Mucosa of stomach (tissue), 1 donor: ENCODE data around the gene FLYWCH1.

Experiments
- H3K27me3 ChIP-seq: one replicate; pipeline ENCODE4 v1.7.0; 2013; ENCODE audit warnings: mild to moderate bottlenecking, low read length; ENCODE audit not compliant: control insufficient read depth, insufficient read depth
- H3K36me3 ChIP-seq: one replicate; pipeline ENCODE4 v1.7.0; 2013; ENCODE audit warnings: low read length; ENCODE audit not compliant: control insufficient read depth, insufficient read depth
- H3K4me1 ChIP-seq: one replicate; pipeline ENCODE4 v1.7.0; 2013; ENCODE audit warnings: mild to moderate bottlenecking, low read length; ENCODE audit not compliant: control insufficient read depth, insufficient read depth
- H3K4me3 ChIP-seq: one replicate; pipeline ENCODE4 v1.7.0; 2013; ENCODE audit warnings: low read length
- H3K9ac ChIP-seq: one replicate; pipeline ENCODE4 v1.7.0; 2013; ENCODE audit warnings: mild to moderate bottlenecking, low read length, moderate library complexity
- H3K9me3 ChIP-seq: one replicate; pipeline ENCODE4 v1.7.0; 2013; ENCODE audit warnings: mild to moderate bottlenecking, low read length, moderate library complexity; ENCODE audit not compliant: control insufficient read depth
- donor health status: Pancreatic carcinoma.

The FLYWCH1 gene, protein sequence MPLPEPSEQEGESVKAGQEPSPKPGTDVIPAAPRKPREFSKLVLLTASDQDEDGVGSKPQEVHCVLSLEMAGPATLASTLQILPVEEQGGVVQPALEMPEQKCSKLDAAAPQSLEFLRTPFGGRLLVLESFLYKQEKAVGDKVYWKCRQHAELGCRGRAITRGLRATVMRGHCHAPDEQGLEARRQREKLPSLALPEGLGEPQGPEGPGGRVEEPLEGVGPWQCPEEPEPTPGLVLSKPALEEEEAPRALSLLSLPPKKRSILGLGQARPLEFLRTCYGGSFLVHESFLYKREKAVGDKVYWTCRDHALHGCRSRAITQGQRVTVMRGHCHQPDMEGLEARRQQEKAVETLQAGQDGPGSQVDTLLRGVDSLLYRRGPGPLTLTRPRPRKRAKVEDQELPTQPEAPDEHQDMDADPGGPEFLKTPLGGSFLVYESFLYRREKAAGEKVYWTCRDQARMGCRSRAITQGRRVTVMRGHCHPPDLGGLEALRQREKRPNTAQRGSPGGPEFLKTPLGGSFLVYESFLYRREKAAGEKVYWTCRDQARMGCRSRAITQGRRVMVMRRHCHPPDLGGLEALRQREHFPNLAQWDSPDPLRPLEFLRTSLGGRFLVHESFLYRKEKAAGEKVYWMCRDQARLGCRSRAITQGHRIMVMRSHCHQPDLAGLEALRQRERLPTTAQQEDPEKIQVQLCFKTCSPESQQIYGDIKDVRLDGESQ

DNA sequence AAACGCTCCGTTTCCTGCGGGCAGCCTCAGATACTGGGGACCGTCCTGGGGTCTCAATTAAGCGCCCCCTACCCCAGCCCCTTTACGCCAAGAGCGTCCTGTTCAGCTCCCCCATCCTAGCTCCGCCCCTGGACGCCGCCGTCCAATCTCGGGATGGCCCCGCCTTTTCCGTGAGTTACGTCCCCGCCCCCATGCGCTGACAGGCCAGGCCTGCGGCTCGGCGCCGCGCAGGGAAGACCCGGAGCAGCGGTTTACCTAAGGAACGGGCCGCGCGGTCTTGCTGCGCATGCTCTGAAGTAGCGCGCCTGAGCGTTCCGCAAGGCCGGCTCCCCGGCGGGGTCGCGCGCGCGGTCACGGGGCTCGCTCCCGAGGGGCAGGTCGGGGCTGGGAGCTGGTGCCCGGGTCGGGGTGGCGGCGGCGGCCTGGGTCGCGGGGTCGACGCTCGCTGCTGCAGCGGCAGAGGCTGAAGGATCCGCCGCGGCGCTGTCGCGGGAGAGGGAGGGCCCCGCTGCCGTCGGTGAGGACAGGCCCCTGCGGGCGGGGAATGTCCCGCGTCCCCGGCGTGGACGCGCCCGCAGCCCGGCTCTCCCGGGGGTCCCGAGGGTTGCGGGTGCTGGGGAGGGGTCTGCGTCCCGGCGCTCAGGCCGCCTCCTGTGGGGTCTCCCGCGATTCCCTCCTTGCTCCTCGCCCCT lies at the start of gene FLYWCH1:
Gene FLYWCH1 (plus strand): TSS at position 294 of the 692 bp plus-strand sequence. CDS start 17,755 bp downstream, outside the sequence.
- Histone ChIP-seq H3K4me3 (peak within 1 kb of the TSS; percentile 41), H3K4me1 (peaks cover 15% of the 10 kb centered on the region), H3K27me3 (no peaks in the 10 kb centered on the region)

DNA sequence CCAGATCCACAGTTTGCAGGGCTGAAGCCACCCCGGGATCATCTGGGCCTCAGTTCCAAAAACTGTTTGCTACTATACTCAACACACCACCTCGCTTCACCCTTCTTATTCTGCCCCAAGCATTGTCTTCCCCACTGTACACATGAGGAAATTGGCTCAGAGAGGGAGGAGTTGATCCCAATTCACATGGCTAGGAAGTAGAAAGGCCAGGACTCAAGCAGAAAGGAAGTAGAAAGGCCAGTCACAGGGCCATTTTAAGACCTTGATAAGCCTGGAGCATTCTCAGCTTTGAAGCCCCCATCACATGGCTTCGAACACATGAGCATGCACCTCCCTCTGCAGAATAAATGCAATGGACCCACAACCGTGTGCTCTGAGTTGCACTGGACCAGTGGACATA lies 46.1 kb upstream of the FLYWCH1 start:
- Histone ChIP-seq H3K36me3 (no peaks in the 10 kb centered on the region), H3K4me3 (no peak overlapping the region), H3K9ac (no peak overlapping the region), H3K9me3 (no peaks in the 10 kb centered on the region), H3K27me3 (no peaks in the 10 kb centered on the region), H3K4me1 (peaks cover 5% of the 10 kb centered on the region)

More for the DNA sequence above, at the start of gene FLYWCH1:
- Histone ChIP-seq H3K9me3 (no peaks in the 10 kb centered on the region), H3K36me3 (no peaks in the 10 kb centered on the region), H3K9ac (peak within 1 kb of the TSS; percentile 58)

DNA sequence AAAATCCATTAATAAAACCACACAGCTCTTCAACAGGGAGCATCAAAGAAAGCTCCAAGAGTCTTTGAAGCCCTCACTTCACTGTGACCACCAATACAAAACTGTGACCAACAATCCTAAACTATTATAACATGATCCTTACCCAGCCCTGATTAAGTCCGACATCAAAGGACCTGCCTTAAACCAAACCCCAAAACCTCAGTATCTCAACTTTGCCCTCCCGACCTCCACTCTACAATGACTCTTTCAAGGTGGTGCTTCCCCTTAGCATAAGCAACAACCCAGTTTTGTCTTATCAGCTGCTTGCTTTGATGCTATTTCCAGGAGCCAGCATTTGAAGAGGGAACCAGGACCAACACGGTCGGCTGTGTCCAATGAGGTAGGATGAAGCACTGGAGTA lies 45.3 kb upstream of the FLYWCH1 start:
- H3K27me3 ChIP-seq = no peaks in the 10 kb centered on the region
- no peak overlapping the region for H3K4me3 ChIP-seq
- no peaks in the 10 kb centered on the region for H3K36me3 ChIP-seq
- no peak overlapping the region for H3K9ac ChIP-seq
- H3K4me1 ChIP-seq = peaks cover 5% of the 10 kb centered on the region
- no peaks in the 10 kb centered on the region for H3K9me3 ChIP-seq

- Histone ChIP-seq H3K4me1 (peaks cover 5% of the 10 kb centered on the region), H3K27me3 (no peaks in the 10 kb centered on the region), H3K9ac (peak overlapping the region; percentile 83), H3K9me3 (no peaks in the 10 kb centered on the region), H3K36me3 (no peaks in the 10 kb centered on the region), H3K4me3 (peak overlapping the region; percentile 54)
Measured at GRCh38 chr16:2867661-2867986, 44.1 kb upstream of the FLYWCH1 start.

DNA sequence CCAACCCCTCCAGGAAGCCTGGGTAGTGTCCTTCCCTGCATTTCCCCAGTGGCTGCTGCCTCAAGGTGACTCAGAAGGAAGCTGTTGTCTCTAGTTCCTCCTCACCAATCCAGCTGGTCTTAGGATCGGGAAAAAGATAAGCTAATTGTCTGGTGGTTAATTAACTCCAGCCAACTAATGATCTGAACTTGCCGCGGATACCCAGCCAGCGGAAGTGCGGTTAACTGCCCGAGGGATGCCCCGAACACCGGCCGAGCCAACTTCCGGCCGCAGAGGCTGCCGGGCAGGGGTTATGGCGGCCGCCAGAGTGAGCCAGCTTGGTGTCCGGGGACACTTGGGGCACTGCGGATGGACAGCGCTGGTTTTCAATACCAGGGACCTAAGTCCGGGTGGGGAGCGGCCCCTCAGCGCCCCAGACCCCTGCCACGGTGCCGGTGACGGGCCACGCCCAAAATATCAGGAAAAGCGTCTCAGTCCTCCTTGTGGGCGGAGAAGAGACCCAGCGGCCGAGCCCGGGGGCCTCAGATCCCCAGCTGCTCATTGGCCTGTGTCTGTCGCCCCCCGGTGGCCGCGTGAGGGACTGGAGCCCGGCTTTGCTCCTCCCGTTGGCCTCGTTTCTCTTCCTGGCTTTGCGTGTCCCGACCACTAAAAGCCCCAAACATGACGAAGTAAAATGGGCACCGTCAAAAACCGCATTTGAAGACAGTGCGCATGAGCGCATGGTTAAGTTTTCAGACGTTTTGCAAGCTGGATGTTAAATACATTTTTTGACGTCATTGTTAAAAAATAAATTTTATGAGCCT lies 43.5 kb upstream of the FLYWCH1 start:
- H3K9ac ChIP-seq = peak overlapping the region; percentile 83
- H3K4me3 ChIP-seq = peak overlapping the region; percentile 54
- H3K36me3 ChIP-seq = no peaks in the 10 kb centered on the region
- H3K9me3 ChIP-seq = no peaks in the 10 kb centered on the region
- no peaks in the 10 kb centered on the region for H3K27me3 ChIP-seq
- peaks cover 5% of the 10 kb centered on the region for H3K4me1 ChIP-seq

DNA sequence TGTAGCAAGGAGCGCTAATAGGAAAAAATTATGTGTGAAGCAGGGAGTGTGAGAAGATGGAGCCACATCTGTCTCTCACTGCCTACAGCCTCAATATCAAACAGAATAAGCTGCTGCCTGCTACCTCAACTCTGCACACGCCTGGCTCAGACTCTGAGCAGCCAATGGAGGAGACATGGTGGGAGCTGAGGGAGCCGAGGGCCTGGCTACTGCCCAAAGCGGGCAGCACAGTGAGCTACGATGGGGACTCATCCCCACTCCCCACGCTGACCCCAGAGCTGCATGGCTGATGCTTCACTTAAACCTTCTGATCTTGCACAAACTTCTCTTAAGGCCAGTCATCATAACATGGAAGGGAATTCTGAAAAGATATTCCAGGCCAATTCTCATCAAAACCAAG lies 39.8 kb upstream of the FLYWCH1 start:
- Histone ChIP-seq H3K4me3 (no peak overlapping the region), H3K9ac (no peak overlapping the region), H3K36me3 (no peaks in the 10 kb centered on the region), H3K4me1 (peaks cover 11% of the 10 kb centered on the region), H3K9me3 (no peaks in the 10 kb centered on the region), H3K27me3 (no peaks in the 10 kb centered on the region)

DNA sequence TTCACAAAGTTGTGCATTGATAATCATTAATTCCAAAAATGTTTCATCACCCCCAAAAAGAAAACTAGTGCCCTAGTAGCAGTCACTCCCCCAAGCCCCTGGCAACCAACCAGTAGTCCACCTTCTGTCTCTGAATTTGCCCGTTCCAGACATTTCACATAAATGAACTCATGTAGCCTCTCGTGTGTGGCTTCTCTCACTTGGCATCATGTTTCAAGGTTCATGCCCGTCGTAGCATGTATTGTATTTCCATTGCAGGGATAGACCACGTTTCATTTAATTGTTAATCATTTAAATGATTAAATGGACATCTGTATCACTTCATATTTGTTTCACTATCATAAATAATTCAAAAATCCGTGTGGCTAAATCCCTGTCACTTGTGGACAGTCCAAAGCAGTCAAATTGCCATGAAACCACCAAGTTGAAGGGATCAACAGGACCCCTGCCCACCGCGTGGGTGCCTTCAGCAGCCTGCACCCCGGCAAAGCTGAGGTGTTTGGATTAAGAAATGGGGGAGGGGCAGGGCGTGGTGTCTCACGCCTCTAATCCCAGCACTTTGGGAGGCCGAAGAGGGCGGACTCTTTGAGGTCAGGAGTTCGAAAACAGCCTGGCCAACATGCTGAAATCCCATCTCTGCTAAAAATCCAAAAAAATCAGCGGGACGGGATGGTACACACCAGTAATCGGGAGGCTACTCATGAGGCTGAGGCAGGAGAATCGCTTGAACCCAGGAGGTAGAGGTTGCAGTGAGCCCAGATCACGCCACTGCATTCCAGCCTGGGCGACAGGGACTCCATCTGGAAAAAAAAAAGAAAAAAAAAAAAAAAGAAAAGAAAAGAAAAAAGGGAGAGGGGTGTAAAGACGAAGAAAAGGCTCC lies 37.5 kb upstream of the FLYWCH1 start:
- Histone ChIP-seq H3K4me3 (no peak overlapping the region), H3K4me1 (peaks cover 6% of the 10 kb centered on the region), H3K27me3 (no peaks in the 10 kb centered on the region), H3K9ac (peak overlapping the region; percentile 48), H3K9me3 (no peaks in the 10 kb centered on the region), H3K36me3 (no peaks in the 10 kb centered on the region)

DNA sequence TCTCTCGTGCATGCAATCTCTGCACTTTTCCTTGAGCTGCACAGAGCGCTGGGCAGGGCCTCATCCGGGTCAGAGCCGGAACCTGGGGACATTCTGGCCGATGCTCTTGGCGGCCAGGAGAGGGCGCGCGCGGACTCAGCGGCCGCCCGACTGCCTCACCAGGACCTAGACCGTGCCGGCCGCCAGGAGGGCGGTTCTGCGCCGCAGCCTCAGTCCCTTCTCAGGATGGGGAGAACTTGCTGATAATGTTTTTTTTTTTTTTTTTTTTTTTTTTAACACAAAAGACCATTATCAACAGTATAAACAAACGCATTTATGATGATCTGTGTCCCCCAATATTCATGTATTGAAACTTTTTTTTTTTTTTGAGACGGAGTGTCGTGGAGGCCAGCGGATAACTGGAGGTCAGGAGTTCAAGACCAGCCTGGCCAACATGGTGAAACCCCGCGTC lies 36.8 kb upstream of the FLYWCH1 start:
- Histone ChIP-seq H3K36me3 (no peaks in the 10 kb centered on the region), H3K4me1 (peaks cover 6% of the 10 kb centered on the region), H3K9me3 (no peaks in the 10 kb centered on the region), H3K27me3 (no peaks in the 10 kb centered on the region), H3K4me3 (no peak overlapping the region), H3K9ac (peak overlapping the region; percentile 48)

- Histone ChIP-seq H3K9me3 (no peaks in the 10 kb centered on the region), H3K4me3 (no peak overlapping the region), H3K27me3 (no peaks in the 10 kb centered on the region), H3K9ac (no peak overlapping the region), H3K4me1 (peaks cover 7% of the 10 kb centered on the region), H3K36me3 (no peaks in the 10 kb centered on the region)
Measured at GRCh38 chr16:2879854-2880508, 31.8 kb upstream of the FLYWCH1 start.

DNA sequence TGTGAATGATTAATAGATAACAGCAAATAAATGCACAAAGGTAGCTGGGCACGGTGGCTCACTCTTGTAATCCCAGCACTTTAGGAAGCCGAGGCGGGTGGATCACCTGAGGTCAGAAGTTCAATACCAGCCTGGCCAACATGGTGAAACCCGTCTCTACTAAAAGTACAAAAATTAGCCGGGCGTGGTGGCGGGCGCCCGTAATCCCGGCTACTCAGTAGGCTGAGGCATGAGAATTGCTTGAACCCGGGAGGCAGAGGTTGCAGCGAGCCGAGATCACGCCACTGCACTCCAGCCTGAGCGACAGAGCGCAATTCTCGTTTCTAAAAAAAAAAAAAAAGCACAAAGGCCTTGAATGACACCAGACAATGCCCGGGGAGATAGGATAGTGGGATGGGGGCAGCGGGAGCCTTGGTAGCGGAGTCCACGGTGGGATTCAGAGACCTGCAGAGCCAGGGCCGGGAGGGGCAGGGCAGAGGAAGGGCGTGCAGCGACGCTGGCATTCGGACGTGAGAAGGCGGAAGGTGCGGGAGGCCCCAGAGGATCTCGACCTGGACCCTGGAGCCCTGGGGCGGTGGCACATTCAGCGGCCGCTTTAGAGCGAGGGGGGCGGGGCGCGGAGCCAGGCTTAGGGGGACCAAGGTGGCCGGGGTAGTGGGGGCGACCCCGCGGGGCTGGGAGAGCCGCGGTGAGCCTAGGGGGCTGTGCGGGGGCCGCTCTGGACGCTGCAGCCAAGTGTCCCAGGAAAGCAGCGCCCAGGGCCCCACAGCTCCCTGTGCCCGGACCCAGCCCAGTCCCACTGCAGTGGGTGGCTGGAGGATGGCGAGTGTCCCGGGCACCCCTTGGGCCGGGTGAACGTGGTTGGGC lies 29.7 kb upstream of the FLYWCH1 start:
- no peaks in the 10 kb centered on the region for H3K36me3 ChIP-seq
- peak overlapping the region; percentile 45 for H3K4me3 ChIP-seq
- H3K9ac ChIP-seq = peak overlapping the region; percentile 82
- peaks cover 7% of the 10 kb centered on the region for H3K4me1 ChIP-seq
- H3K9me3 ChIP-seq = no peaks in the 10 kb centered on the region
- H3K27me3 ChIP-seq = no peaks in the 10 kb centered on the region
